GM12872 (cell line): ENCODE data around the gene EDIL3.

Experiments used
- TF ChIP-seq, protein P1 (sequence below): IDR thresholded peaks from 3 replicates; pipeline ENCODE4 v1.5.1; 2011; ENCODE audit warnings: low read depth, mild to moderate bottlenecking, low read length, moderate library complexity; ENCODE audit not compliant: insufficient read depth

EDIL3 gene

DNA sequence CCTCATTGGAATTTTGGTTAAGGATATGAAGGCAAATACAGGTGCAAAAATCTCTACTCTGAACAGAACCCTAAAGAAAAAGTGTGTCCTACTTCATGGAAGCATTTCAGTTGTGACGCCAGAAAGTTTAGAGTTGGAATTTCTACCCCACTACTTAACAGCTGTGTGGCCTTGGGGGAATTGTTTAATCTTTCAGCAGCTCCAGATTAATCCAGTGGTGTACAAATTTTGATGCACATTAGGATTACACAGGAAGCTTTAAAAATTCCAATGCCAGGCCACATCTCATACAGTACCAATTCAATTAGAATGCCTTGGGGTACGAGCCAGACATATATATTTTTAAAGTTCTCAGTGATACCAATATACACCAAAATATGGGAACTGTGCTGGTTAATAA lies 266.1 kb downstream of the EDIL3 start:
- TF ChIP-seq, protein P1, sequence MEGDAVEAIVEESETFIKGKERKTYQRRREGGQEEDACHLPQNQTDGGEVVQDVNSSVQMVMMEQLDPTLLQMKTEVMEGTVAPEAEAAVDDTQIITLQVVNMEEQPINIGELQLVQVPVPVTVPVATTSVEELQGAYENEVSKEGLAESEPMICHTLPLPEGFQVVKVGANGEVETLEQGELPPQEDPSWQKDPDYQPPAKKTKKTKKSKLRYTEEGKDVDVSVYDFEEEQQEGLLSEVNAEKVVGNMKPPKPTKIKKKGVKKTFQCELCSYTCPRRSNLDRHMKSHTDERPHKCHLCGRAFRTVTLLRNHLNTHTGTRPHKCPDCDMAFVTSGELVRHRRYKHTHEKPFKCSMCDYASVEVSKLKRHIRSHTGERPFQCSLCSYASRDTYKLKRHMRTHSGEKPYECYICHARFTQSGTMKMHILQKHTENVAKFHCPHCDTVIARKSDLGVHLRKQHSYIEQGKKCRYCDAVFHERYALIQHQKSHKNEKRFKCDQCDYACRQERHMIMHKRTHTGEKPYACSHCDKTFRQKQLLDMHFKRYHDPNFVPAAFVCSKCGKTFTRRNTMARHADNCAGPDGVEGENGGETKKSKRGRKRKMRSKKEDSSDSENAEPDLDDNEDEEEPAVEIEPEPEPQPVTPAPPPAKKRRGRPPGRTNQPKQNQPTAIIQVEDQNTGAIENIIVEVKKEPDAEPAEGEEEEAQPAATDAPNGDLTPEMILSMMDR = no peak

DNA sequence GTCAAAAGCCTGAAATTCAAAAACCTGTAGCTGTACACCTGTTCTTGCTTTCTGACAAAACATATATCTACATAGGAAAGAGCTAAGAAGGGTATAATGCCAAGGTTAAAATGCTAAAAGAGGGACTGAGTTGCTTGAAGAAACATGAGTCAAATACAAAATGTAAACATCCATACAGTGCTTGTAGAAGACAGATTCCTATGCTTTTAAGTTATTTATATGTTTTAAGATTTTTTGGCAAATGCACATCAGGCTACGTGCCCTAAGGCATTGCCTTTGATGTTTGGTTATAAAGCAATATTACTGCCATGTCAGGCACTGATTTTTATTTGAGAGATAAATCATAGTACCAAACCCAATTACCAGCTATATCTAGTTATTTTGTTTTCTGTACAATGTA lies 269.0 kb downstream of the EDIL3 start:
- TF ChIP-seq, protein P1 = no peak

DNA sequence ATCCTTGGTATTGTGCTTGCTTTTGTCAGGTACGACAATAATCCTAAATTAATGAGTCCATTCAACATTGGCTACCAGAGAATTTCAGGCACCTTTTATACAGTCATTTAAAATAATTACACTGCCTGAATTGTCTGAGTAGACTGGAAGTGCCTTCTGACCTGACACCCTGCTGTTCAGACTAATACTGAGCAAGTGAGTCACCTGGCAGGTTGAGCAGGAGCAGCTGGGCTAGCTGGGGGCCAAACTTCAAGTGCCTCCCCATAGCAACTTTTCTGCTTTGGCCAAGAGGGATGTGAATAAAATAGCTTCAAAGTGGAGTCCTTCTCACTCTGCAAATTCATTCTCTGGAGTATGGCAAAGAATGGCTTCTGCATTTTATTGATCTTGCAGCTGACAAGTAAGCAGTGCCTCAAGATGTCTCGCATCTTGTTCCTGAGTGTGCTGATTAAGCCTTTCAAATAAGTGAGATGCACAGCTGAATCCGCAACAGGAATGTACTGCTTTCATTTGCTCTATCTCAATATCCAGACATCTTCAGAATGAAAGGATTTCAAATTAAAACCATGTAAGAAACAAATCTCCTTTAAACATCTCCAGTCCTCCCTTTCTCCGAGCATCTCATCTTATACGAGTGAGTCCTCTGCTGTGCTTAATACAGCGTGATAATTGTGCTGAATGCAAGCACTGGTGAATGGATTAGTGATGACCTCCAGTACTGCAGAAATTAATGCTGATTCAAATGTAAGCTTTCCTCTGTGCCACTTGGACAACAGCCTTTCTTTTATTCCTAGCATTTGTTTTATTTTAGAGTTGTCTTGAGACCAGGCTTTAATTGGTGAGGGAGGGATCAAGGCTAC lies 271.2 kb downstream of the EDIL3 start:
- TF ChIP-seq, protein P1 = no peak

DNA sequence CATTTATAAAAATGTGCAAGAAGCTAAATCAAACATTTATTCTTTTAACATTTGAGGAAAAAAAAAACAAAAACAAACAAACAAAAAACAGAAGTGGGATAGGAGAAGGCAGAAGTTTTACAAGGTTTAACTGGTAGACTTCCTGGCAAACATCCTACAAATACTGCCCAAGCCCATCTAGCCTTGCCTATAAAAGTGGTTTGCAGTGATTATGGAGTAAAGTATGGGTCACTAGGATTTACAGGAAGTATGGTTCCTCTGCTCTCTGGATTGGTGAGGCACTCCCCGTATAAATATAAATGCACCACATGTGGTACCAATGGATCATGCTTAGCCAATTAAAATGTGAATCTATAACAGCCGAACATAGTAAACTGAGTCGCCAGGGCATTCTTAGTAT lies 291.9 kb downstream of the EDIL3 start:
- TF ChIP-seq, protein P1 = no peak

DNA sequence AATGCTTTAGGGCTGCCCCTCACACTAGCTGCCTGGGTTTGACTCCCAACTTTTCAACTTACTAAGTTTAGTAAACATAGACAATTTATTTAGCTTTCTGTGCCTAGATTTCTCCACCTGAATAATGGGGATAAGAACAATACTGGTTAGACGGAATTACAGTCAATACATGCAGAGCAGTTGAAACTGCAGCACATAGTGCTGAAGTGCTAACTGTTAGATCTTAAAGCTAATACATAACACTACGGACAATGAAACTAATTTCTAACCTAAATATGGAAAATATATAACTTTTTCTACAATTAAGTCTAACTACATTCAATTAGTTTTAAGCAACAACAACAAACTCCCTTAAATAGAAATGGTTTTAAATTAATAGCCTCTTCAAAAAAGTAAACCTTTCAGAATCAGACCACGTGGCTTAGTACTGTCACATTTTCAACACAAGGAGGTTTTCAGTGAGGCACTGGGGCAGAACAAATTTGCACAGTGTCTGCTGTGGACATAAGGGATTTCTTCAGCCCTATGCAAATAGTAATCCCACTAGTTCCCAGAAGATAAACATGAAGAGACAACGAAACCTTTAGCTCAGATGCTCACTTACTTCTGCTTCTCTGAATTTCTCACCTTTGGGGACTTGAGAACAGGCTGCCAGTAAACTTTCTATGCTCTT lies 293.4 kb downstream of the EDIL3 start:
- TF ChIP-seq, protein P1 = no peak

DNA sequence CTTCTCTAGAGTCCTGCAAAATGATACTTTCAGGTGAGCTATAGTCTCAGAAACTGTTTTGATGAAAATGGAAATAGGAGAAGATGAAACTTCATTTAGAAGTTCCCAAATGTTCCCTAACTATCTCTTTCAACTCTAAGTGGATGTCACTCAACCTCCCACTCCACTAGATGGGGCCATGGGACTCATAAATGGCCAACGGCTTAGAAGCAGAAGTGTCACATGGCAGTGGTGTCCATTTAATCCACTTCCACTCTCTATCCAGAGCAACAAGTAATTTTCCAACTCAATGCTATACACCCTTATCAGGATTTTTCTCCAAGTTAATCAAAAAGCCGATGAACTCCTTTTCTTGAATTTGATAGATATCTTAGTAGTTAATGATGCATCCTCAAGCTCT lies 295.7 kb downstream of the EDIL3 start:
- TF ChIP-seq, protein P1 = peak; percentile 42; the same call in 1 of the 3 replicates

DNA sequence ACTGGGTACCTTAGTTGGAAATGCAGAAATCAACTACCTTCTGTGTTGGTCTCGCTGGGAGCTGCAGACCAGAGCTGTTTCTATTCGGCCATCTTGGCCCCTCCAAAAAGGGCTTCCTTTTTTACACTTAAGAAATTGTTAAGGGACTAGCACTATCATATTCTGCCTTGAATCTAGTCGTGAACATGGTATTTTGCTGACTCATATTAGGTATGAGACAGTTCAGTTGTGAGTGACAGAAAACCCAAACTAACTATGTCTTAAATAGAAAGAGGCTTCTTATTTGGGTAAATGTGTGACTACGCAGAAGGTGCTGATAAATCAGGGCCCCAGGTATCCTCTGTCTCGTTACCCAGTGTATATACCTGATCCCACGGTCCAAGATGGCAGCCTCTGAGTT lies 298.2 kb downstream of the EDIL3 start:
- TF ChIP-seq, protein P1 = no peak
